AG09309 (cell line): Measurements from ENCODE around the gene MATK.

Experiments used
- DNase-seq: peaks from one replicate; pipeline ENCODE4 v3.0.0-alpha.2; 2010; ENCODE audit warnings: low read depth
- H3K4me3 ChIP-seq: 2 replicates; pipeline ENCODE4 v1.5.1; 2011; ENCODE audit warnings: mild to moderate bottlenecking, low read depth, low read length, moderate library complexity; ENCODE audit not compliant: control insufficient read depth
- CTCF ChIP-seq: IDR thresholded peaks from 2 replicates; pipeline ENCODE4 v1.5.1; 2011; ENCODE audit warnings: mild to moderate bottlenecking, low read depth, low read length, inconsistent platforms; ENCODE audit not compliant: insufficient read depth, control insufficient read depth; ENCODE audit errors: missing control alignments

The MATK gene

GRCh38 chr19:3738477-3739220 is 47.5 kb downstream of the MATK start:
- TF ChIP-seq CTCF = no peak
- H3K4me3 ChIP-seq = no peak overlapping the region
- no peak for DNase-seq

- no peak overlapping the region for H3K4me3 ChIP-seq
- TF ChIP-seq CTCF = no peak
- no peak for DNase-seq
These were observed 48.5 kb downstream of the MATK start for GRCh38 chr19:3737487-3738205.

GRCh38 chr19:3736106-3736724 is 50.0 kb downstream of the MATK start:
- no peak for DNase-seq
- no peak for TF ChIP-seq CTCF
- no peak overlapping the region for H3K4me3 ChIP-seq

- no peak for TF ChIP-seq CTCF
- H3K4me3 ChIP-seq = no peak overlapping the region
- DNase-seq = no peak
These were observed 51.9 kb downstream of the MATK start for GRCh38 chr19:3734310-3734600.

GRCh38 chr19:3733549-3734309 is 52.5 kb downstream of the MATK start:
- no peak for TF ChIP-seq CTCF
- H3K4me3 ChIP-seq = no peak overlapping the region
- DNase-seq = no peak

- TF ChIP-seq CTCF = no peak
- no peak for DNase-seq
- no peak overlapping the region for H3K4me3 ChIP-seq
These were observed 54.1 kb downstream of the MATK start for GRCh38 chr19:3732108-3732507.
